Hepatocyte (in vitro differentiated cells): ENCODE data around the gene ISM1. TPM values are rescaled to one million over a fixed set of nuclear protein-coding genes. Genes with fewer than 3 reads are reported as not detected.

Experiments used
- DNase-seq: peaks from one replicate; pipeline ENCODE4 v3.0.0-alpha.2; 2016; ENCODE audit warnings: low spot score
- H2AFZ ChIP-seq: fragments of 200-600 bp; sonication (generic); 2 replicates; pipeline ENCODE4 v1.6.0; 2016; ENCODE audit warnings: antibody characterized with exemption, mild to moderate bottlenecking
- H3K27ac ChIP-seq: fragments of 200-600 bp; sonication (generic); 2 replicates; pipeline ENCODE4 v1.5.1; 2016; ENCODE audit warnings: mild to moderate bottlenecking
- H3K27me3 ChIP-seq: fragments of 200-600 bp; sonication (generic); 2 replicates; pipeline ENCODE4 v1.6.1; 2016
- H3K36me3 ChIP-seq: fragments of 200-600 bp; sonication (generic); replicated peaks from 2 replicates; pipeline ENCODE4 v1.5.1; 2016; ENCODE audit warnings: low read depth; ENCODE audit not compliant: insufficient read depth
- H3K4me1 ChIP-seq: fragments of 200-600 bp; sonication (generic); 2 replicates; pipeline ENCODE4 v1.5.1; 2016; ENCODE audit warnings: mild to moderate bottlenecking, moderate library complexity; ENCODE audit not compliant: insufficient read depth
- H3K4me2 ChIP-seq: fragments of 200-600 bp; sonication (generic); 2 replicates; pipeline ENCODE4 v1.6.0; 2016
- H3K4me3 ChIP-seq: fragments of 200-600 bp; sonication (generic); 2 replicates; pipeline ENCODE4 v1.5.1; 2016; ENCODE audit warnings: mild to moderate bottlenecking
- H3K79me2 ChIP-seq: fragments of 200-600 bp; sonication (generic); 2 replicates; pipeline ENCODE4 v1.6.0; 2017; ENCODE audit warnings: mild to moderate bottlenecking
- H3K9me2 ChIP-seq: fragments of 200-600 bp; sonication (generic); replicated peaks from 2 replicates; pipeline ENCODE4 v1.6.0; 2017; ENCODE audit warnings: mild to moderate bottlenecking; ENCODE audit not compliant: insufficient read depth
- H3K9me3 ChIP-seq: fragments of 200-600 bp; sonication (generic); 2 replicates; pipeline ENCODE4 v1.5.1; 2016; ENCODE audit warnings: low read depth, mild to moderate bottlenecking
- H4K20me1 ChIP-seq: fragments of 200-600 bp; sonication (generic); 2 replicates; pipeline ENCODE4 v1.6.0; 2016; ENCODE audit warnings: mild to moderate bottlenecking; ENCODE audit not compliant: insufficient read depth, poor library complexity, severe bottlenecking
- CTCF ChIP-seq: fragments of 200-600 bp; sonication (generic); IDR thresholded peaks from 2 replicates; pipeline ENCODE4 v1.5.1; 2016; ENCODE audit warnings: antibody characterized with exemption, mild to moderate bottlenecking; ENCODE audit not compliant: poor library complexity
- EZH2 ChIP-seq: fragments of 200-600 bp; sonication (generic); IDR thresholded peaks from 2 replicates; pipeline ENCODE4 v1.6.1; 2016; ENCODE audit warnings: antibody characterized with exemption, mild to moderate bottlenecking, borderline replicate concordance
- EZH2phosphoT487 ChIP-seq: fragments of 200-600 bp; sonication (generic); IDR thresholded peaks from one replicate; pipeline ENCODE4 v1.6.1; 2018; ENCODE audit warnings: antibody characterized with exemption, mild to moderate bottlenecking, low read depth, moderate library complexity; ENCODE audit not compliant: unreplicated experiment, severe bottlenecking
- WGBS: methylation state at CpG from one replicate; pipeline ENCODE4 v1.1.6; 2016; ENCODE audit warnings: low lambda C conversion rate; ENCODE audit errors: missing lambda C conversion rate; 5-methylcytosine and 5-hydroxymethylcytosine counted together
- polyA plus RNA-seq: library from polyadenylated mRNA; unstranded; fragments of >200 nt; fragmentation: Nextera tagmentation; extraction: Ambion mirVana; gene quantifications from 2 replicates; pipeline ENCODE4 v1.2.1, GENCODE V29; 2016
- total RNA-seq: library from RNA; depleted of rRNA; stranded (reverse); fragments of >200 nt; gene quantifications from 2 replicates; pipeline ENCODE4 v1.2.3, GENCODE V29; 2014

The ISM1 gene
- total and polyA plus RNA-seq, 2 experiments from 2014 or later, result 0.76 to 1.7 TPM

GRCh38 chr20:13250251-13250650, 29.2 kb downstream of the ISM1 start:
- no peaks in the 10 kb centered on the region for H4K20me1 ChIP-seq
- no peak overlapping the region for H3K4me3 ChIP-seq
- no peak for TF ChIP-seq CTCF
- TF ChIP-seq EZH2phosphoT487, result no peak
- no peak for TF ChIP-seq EZH2
- H3K36me3 ChIP-seq, result no peaks in the 10 kb centered on the region
- no peak overlapping the region for H3K27ac ChIP-seq
- 90% methylated on average over 6 of the region's 6 CpGs for WGBS
- no peaks in the 10 kb centered on the region for H3K9me3 ChIP-seq
- no peak overlapping the region for H2AFZ ChIP-seq
- no peaks in the 10 kb centered on the region for H3K4me1 ChIP-seq
- H3K27me3 ChIP-seq, result no peaks in the 10 kb centered on the region
- no peak overlapping the region for H3K4me2 ChIP-seq
- DNase-seq, result no peak
- H3K9me2 ChIP-seq, result no peaks in the 10 kb centered on the region
- no peaks in the 10 kb centered on the region for H3K79me2 ChIP-seq

GRCh38 chr20:13251106-13251903, 30.2 kb downstream of the ISM1 start:
- Histone ChIP-seq H4K20me1 (no peaks in the 10 kb centered on the region), H3K4me2 (no peak overlapping the region), H3K79me2 (no peaks in the 10 kb centered on the region), H3K27me3 (no peaks in the 10 kb centered on the region), H3K27ac (no peak overlapping the region), H3K4me1 (no peaks in the 10 kb centered on the region), H3K36me3 (no peaks in the 10 kb centered on the region), H3K9me3 (no peaks in the 10 kb centered on the region), H3K9me2 (no peaks in the 10 kb centered on the region), H3K4me3 (no peak overlapping the region), H2AFZ (no peak overlapping the region)
- 91% methylated on average over 8 of the region's 8 CpGs for WGBS
- TF ChIP-seq EZH2 (no peak), EZH2phosphoT487 (no peak), CTCF (no peak)
- no peak for DNase-seq

- Histone ChIP-seq H3K79me2 (no peaks in the 10 kb centered on the region), H3K9me2 (no peaks in the 10 kb centered on the region), H3K9me3 (no peaks in the 10 kb centered on the region), H4K20me1 (no peaks in the 10 kb centered on the region), H3K36me3 (no peaks in the 10 kb centered on the region), H3K27ac (no peak overlapping the region), H2AFZ (no peak overlapping the region), H3K4me3 (no peak overlapping the region), H3K4me2 (no peak overlapping the region), H3K4me1 (no peaks in the 10 kb centered on the region), H3K27me3 (no peaks in the 10 kb centered on the region)
- WGBS, result 98% methylated on average over 2 of the region's 2 CpGs
- no peak for DNase-seq
- no peak for TF ChIP-seq CTCF
- TF ChIP-seq EZH2, result no peak
- TF ChIP-seq EZH2phosphoT487, result no peak
Observed at GRCh38 chr20:13251904-13252297, 30.8 kb downstream of the ISM1 start.
